Gastroesophageal sphincter (tissue), 4 donors: ENCODE data around the gene ACOT7. TPM values are rescaled to one million over a fixed set of nuclear protein-coding genes. Genes with fewer than 3 reads are reported as not detected.

Experiments
- ATAC-seq: fragments of 150-250 bp; one replicate; pipeline ENCODE4 v1.9.1; 2016; ENCODE audit warnings: mild to moderate bottlenecking, moderate library complexity
- H3K27ac ChIP-seq, 4 donors: fragments of 200-600 bp; sonication (generic) in 3 of 4; 1 replicate in 3 of 4; 2 replicates in 1 of 4; pipeline ENCODE4 v1.5.1; 2016 to 2019
- H3K27me3 ChIP-seq: fragments of 200-600 bp; sonication (generic); one replicate; pipeline ENCODE4 v1.5.1; 2019
- H3K36me3 ChIP-seq, 2 donors: fragments of 200-600 bp; sonication (generic); one replicate each; pipeline ENCODE4 v1.5.1; 2019; ENCODE audit warnings: control low read depth in 1 of 2
- H3K4me1 ChIP-seq, 3 donors: fragments of 200-600 bp; sonication (generic); 1 replicate in 2 of 3; 2 replicates in 1 of 3; pipeline ENCODE4 v1.5.1; 2016 to 2019; ENCODE audit warnings: control low read depth in 2 of 3
- H3K4me3 ChIP-seq, 2 donors: fragments of 200-600 bp; sonication (generic); one replicate each; pipeline ENCODE4 v1.5.1; 2019; ENCODE audit warnings: mild to moderate bottlenecking in 1 of 2, moderate library complexity in 1 of 2
- H3K9me3 ChIP-seq, 3 donors: fragments of 200-600 bp; sonication (generic); one replicate each; pipeline ENCODE4 v1.5.1; 2017 to 2019; ENCODE audit warnings: control low read depth in 2 of 3
- CTCF ChIP-seq, 4 experiments: fragments of 200-600 bp in 2 of 4; fragments of 450-650 bp in 2 of 4; sonication (generic) in 1 of 4; IDR thresholded peaks; one replicate each; pipeline ENCODE4 v1.5.1; 2017 to 2019; ENCODE audit warnings: antibody characterized with exemption in 4 of 4, mild to moderate bottlenecking in 2 of 4, moderate library complexity in 2 of 4
- EP300 ChIP-seq: sonication (generic); formaldehyde crosslinking; IDR thresholded peaks from one replicate; pipeline ENCODE4 v1.6.1; 2017; ENCODE audit warnings: antibody characterized with exemption, mild to moderate bottlenecking
- POLR2A ChIP-seq, 2 donors: fragments of 450-650 bp; IDR thresholded peaks; one replicate each; pipeline ENCODE4 v1.6.1; 2017; ENCODE audit warnings: antibody characterized with exemption in 2 of 2, mild to moderate bottlenecking in 2 of 2, moderate library complexity in 1 of 2
- POLR2AphosphoS5 ChIP-seq: sonication (generic); formaldehyde crosslinking; IDR thresholded peaks from one replicate; pipeline ENCODE4 v1.6.1; 2017; ENCODE audit warnings: antibody characterized with exemption
- WGBS, 2 donors: methylation state at CpG; one replicate each; pipeline ENCODE4 v1.1.5; 2018; ENCODE audit warnings: low coverage in 1 of 2; 5-methylcytosine and 5-hydroxymethylcytosine counted together
- total RNA-seq, 4 donors: library from RNA; depleted of rRNA; stranded (reverse); fragments of >200 nt; gene quantifications; one replicate each; pipeline ENCODE4 v1.1.0, GENCODE V29; 2016

The ACOT7 gene
- total RNA-seq, 4 donors from 2014 or later: 22.3 to 32.5 (median 25.0) TPM

GRCh38 chr1:6354659-6355317, 38.8 kb downstream of the ACOT7 start:
- Histone ChIP-seq H3K36me3 (no peaks in the 10 kb centered on the region), H3K4me3 (no peak overlapping the region), H3K4me1 (peaks cover 0 to 74% (median 34%) of the 10 kb centered on the region in 3 donors), H3K9me3 (no peaks in the 10 kb centered on the region), H3K27me3 (no peaks in the 10 kb centered on the region), H3K27ac (peak overlapping the region in 2 of 4 donors; percentile 51 to 65)
- TF ChIP-seq EP300 (no peak), POLR2A (IDR thresholded peaks at IDR 0.05) (no peak), POLR2AphosphoS5 (no peak), CTCF (IDR thresholded peaks at IDR 0.05) (no peak)
- WGBS, 2 donors: 80 to 91% methylated on average over 1 to 6 of the region's 12 CpGs
- no peak for ATAC-seq

GRCh38 chr1:6353955-6354658, 39.5 kb downstream of the ACOT7 start:
- H3K27me3 ChIP-seq: no peaks in the 10 kb centered on the region
- no peaks in the 10 kb centered on the region for H3K36me3 ChIP-seq
- no peak for ATAC-seq
- H3K27ac ChIP-seq: peak overlapping the region in 3 of 4 donors; percentile 51 to 65 (median 57)
- WGBS, 2 donors: 10 to 17% methylated on average over 1 to 7 of the region's 14 CpGs
- H3K4me1 ChIP-seq: peaks cover 0 to 71% (median 28%) of the 10 kb centered on the region in 3 donors
- peak; percentile 17 for TF ChIP-seq POLR2AphosphoS5
- no peak for TF ChIP-seq POLR2A (IDR thresholded peaks at IDR 0.05)
- no peak for TF ChIP-seq EP300
- TF ChIP-seq CTCF (IDR thresholded peaks at IDR 0.05): no peak
- no peak overlapping the region for H3K4me3 ChIP-seq
- no peaks in the 10 kb centered on the region for H3K9me3 ChIP-seq

- no peaks in the 10 kb centered on the region for H3K9me3 ChIP-seq
- H3K27ac ChIP-seq: peak overlapping the region in 3 of 4 donors; percentile 51 to 65 (median 57)
Observed at GRCh38 chr1:6353619-6353954, 40.0 kb downstream of the ACOT7 start.

GRCh38 chr1:6352138-6352563, 41.4 kb downstream of the ACOT7 start:
- no peaks in the 10 kb centered on the region for H3K9me3 ChIP-seq
- WGBS, 2 donors: 14 to 20% methylated on average over 1 of the region's 3 CpGs
- ATAC-seq: no peak

More at GRCh38 chr1:6353619-6353954, 40.0 kb downstream of the ACOT7 start:
- H3K36me3 ChIP-seq: no peaks in the 10 kb centered on the region
- TF ChIP-seq POLR2A (IDR thresholded peaks at IDR 0.05) (no peak), POLR2AphosphoS5 (no peak), CTCF (IDR thresholded peaks at IDR 0.05) (no peak), EP300 (no peak)
- H3K4me1 ChIP-seq: peaks cover 0 to 66% (median 22%) of the 10 kb centered on the region in 3 donors
- H3K4me3 ChIP-seq: no peak overlapping the region
- WGBS, 2 donors: 16 to 35% methylated on average over 4 to 6 of the region's 6 CpGs
- no peaks in the 10 kb centered on the region for H3K27me3 ChIP-seq
- no peak for ATAC-seq

GRCh38 chr1:6351480-6352137, 42.0 kb downstream of the ACOT7 start:
- no peak for ATAC-seq
- WGBS, 2 donors: 63 to 100% methylated on average over 2 to 3 of the region's 15 CpGs

More at GRCh38 chr1:6352138-6352563, 41.4 kb downstream of the ACOT7 start:
- TF ChIP-seq EP300 (no peak), POLR2AphosphoS5 (no peak), POLR2A (IDR thresholded peaks at IDR 0.05) (no peak)
- Histone ChIP-seq H3K4me1 (peaks cover 0 to 52% (median 18%) of the 10 kb centered on the region in 3 donors), H3K4me3 (no peak overlapping the region), H3K27ac (no peak overlapping the region), H3K36me3 (no peaks in the 10 kb centered on the region), H3K27me3 (no peaks in the 10 kb centered on the region)

More at GRCh38 chr1:6351480-6352137, 42.0 kb downstream of the ACOT7 start:
- Histone ChIP-seq H3K4me3 (no peak overlapping the region), H3K27me3 (no peaks in the 10 kb centered on the region), H3K4me1 (peaks cover 0 to 52% (median 18%) of the 10 kb centered on the region in 3 donors), H3K9me3 (no peaks in the 10 kb centered on the region), H3K27ac (no peak overlapping the region), H3K36me3 (no peaks in the 10 kb centered on the region)
- TF ChIP-seq EP300: no peak
